Retinal pigment epithelial cell (primary cell): ENCODE measurements around the gene SLC7A7.
A peak's percentile ranks its signal among the peaks of the same experiment; 100 is the strongest.

Source experiments
- DNase-seq: peaks from one replicate; pipeline ENCODE4 v3.0.0-alpha.2; 2010; ENCODE audit warnings: low read depth
- H3K4me3 ChIP-seq: 2 replicates; pipeline ENCODE4 v1.5.1; 2011; ENCODE audit warnings: mild to moderate bottlenecking, low read length, control low read depth, moderate library complexity
- CTCF ChIP-seq: conservative IDR thresholded peaks from 2 replicates; pipeline ENCODE4 v1.5.1; 2011; ENCODE audit warnings: low read depth, low read length, control low read depth, inconsistent platforms

Gene SLC7A7

GRCh38 chr14:22772725-22773124 is 42.5 kb downstream of the SLC7A7 start:
- no peak for DNase-seq
- no peak overlapping the region for H3K4me3 ChIP-seq
- TF ChIP-seq CTCF: no peak

- no peak for TF ChIP-seq CTCF
- H3K4me3 ChIP-seq: no peak overlapping the region
- DNase-seq: no peak
Measured at GRCh38 chr14:22770481-22771187, 44.6 kb downstream of the SLC7A7 start.

- peak; percentile 61 for DNase-seq
- TF ChIP-seq CTCF: no peak
- no peak overlapping the region for H3K4me3 ChIP-seq
Measured at GRCh38 chr14:22769369-22769768, 45.9 kb downstream of the SLC7A7 start.

- no peak overlapping the region for H3K4me3 ChIP-seq
- no peak for TF ChIP-seq CTCF
- no peak for DNase-seq
Measured at GRCh38 chr14:22768947-22769346, 46.3 kb downstream of the SLC7A7 start.

- no peak for DNase-seq
- no peak for TF ChIP-seq CTCF
- H3K4me3 ChIP-seq: peak overlapping the region; percentile 99
Measured at GRCh38 chr14:22767323-22767589, 48.0 kb downstream of the SLC7A7 start.

GRCh38 chr14:22766457-22767322 is 48.5 kb downstream of the SLC7A7 start, which contains the start of gene OXA1L:
Gene OXA1L (plus strand): TSS chr14:22766688. CDS start chr14:22766702, 14 bp downstream.
- H3K4me3 ChIP-seq: peak within 1 kb of the TSS; percentile 99
- DNase-seq: peak; percentile 88
- no peak for TF ChIP-seq CTCF

GRCh38 chr14:22764382-22764781 is 50.9 kb downstream of the SLC7A7 start:
- no peak for DNase-seq
- TF ChIP-seq CTCF: no peak
- H3K4me3 ChIP-seq: no peak overlapping the region
